Mammary epithelial cell (primary cell): ENCODE results near the gene GADD45A.

ENCODE experiments used
- EZH2 ChIP-seq: IDR thresholded peaks from 2 replicates; pipeline ENCODE4 v1.6.1; 2012; ENCODE audit warnings: low read length, inconsistent platforms, borderline replicate concordance
- TF ChIP-seq, protein P1 (sequence below), 2 donors: IDR thresholded peaks in 1 of 2; conservative IDR thresholded peaks in 1 of 2; 2 replicates each; pipeline ENCODE4 v1.5.1; 2011 to 2012; ENCODE audit warnings: inconsistent platforms in 2 of 2, low read length in 2 of 2, mild to moderate bottlenecking in 2 of 2, control low read depth in 1 of 2, low read depth in 1 of 2; ENCODE audit not compliant: insufficient read depth in 1 of 2; ENCODE audit errors: extremely low read depth in 1 of 2

DNA sequence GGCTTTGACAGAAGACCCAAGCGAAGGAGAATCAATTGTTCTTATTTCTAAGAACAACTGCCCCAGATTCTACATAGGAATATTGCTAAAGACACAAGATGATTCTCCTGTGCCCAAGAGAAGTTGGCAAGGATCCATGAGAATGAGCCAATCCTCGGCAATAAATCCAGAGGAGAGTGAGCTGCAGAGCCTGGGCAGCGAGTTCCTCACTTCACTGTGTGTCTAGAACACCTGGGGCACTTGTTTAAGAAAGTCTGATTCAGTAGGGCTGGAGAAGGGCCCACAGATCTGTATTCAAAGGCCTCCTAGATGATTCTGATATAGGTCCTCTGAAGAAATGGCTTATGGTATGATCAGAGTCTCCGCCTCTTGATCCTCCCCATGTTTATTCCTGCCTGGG, 31.8 kb downstream of the GADD45A start:
- TF ChIP-seq, protein P1, sequence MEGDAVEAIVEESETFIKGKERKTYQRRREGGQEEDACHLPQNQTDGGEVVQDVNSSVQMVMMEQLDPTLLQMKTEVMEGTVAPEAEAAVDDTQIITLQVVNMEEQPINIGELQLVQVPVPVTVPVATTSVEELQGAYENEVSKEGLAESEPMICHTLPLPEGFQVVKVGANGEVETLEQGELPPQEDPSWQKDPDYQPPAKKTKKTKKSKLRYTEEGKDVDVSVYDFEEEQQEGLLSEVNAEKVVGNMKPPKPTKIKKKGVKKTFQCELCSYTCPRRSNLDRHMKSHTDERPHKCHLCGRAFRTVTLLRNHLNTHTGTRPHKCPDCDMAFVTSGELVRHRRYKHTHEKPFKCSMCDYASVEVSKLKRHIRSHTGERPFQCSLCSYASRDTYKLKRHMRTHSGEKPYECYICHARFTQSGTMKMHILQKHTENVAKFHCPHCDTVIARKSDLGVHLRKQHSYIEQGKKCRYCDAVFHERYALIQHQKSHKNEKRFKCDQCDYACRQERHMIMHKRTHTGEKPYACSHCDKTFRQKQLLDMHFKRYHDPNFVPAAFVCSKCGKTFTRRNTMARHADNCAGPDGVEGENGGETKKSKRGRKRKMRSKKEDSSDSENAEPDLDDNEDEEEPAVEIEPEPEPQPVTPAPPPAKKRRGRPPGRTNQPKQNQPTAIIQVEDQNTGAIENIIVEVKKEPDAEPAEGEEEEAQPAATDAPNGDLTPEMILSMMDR (conservative IDR thresholded peaks at IDR 0.05 in 1 of 2, IDR thresholded peaks at IDR 0.05 in 1 of 2; ENCODE audit: extremely low read depth in 1 of 2, insufficient read depth in 1 of 2, low read depth in 1 of 2, low read length in 2 of 2), result no peak
- no peak for TF ChIP-seq EZH2
